HG03095 (cell line): ENCODE results near the gene CTBP1.

Experiments used
- ATAC-seq: cut with Tn5 transposase; IDR thresholded peaks from one replicate; pipeline ENCODE4 v1.9.1; 2021; ENCODE audit warnings: moderate library complexity; ENCODE audit not compliant: unreplicated experiment

Gene CTBP1

GRCh38 chr4:1225272-1226143 lies 23.4 kb downstream of the CTBP1 start:
- ATAC-seq, result no peak

GRCh38 chr4:1223841-1224809 lies 24.8 kb downstream of the CTBP1 start:
- ATAC-seq, result no peak

DNA sequence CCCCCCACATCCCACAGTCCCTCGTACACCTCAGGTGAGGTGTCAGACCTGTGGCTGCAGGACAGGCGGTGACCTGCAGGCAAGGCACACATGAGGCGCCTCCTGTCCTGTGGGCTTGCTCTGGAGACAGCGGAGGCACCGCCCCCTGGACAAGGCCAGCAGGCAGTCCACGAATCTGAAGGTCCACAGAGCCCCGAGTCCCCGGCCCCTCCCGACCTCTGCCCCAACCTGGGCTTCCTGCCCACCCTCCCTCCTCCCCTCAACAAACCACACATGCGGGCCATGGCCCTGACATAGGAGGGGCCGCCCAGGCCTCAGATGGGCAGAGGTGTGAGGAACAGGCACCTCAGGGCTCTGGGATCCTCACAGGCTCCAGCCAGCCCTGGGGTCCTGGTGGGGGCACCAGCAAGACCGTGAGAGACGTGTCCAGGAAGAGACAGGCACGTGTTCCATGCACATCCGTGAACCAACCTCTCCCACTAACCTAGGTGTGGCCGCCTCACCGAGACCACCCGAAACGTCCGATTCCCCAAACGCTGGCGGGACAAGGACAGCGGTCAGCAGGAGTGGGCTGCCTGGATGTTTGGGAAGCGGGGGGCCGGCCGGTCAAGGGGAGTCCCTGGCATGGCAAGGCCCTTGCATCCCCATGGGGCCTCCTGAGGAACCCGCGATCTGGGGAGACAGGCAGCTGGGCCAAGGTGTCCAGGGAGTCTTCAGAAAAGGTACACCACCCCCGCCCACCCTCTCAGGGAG lies 25.8 kb downstream of the CTBP1 start:
- ATAC-seq, result no peak

DNA sequence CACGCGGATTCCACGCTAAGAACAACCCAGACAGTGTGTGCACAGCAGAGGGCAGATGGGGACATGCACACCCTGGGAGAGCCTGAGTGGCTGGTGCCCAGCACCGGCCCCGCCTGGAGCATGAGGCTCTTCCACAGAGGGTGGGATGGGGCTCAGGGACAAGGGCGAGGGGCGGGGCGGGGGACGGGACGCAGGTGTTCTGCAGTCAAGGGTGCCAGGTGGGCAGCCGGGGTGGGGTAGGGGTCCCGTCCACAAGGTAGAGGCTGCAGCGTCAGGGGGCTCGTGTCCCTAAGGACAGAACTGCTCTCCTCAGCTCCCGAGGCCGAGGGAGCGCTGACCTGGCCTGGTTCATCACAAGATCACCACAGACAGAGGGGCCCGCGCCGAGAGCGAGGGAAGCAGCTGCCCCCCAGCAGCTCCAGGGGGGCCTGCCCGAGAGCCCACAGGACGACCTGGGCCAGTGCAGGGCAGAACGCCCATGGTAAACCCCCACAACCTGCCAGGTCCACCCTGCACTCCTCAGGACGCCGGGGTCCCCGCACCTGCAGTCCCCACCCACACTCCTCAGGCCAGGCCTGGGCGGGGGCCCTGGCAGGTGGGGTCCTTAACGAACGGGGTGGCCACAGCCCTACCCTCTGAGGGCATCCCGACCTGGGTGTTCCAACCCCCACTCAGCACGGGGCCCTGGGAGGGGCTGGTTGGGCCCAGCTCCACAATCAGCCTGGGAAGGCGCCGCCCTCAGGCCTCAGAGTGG lies 26.7 kb downstream of the CTBP1 start:
- ATAC-seq, result no peak

DNA sequence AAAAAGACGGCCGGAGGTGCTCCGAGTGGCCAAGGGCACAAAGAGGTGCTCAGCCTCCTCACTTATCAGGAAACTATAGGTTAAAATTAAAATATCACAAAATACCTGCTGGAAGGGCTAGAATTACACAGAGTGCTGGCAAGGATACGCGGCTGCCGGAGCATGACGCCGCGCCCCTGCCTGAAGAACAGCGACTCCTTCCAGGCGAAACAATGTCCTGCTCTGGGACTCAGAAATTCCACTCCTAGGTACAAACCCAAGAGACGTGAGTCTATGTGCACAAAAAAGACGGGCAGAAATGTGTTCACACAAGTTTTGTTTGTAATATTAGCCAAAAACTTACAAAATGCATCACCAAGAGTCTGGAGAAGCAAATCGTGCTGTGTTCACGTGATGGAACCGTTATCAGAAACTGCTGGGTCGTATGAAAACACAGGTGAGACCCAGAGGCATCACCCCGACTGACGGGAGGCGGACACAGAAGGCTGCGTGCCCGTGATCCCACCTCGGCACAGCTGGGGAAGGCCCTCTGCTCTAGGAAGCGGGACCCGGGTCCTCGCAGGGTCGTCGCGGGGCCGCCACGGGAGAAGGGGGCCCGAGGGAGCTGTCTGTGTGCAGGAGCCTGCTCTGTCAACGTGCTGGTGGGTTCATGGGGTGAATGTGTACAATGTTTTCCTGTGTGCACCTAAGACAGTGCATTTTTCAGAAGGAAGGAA lies 27.6 kb downstream of the CTBP1 start:
- ATAC-seq, result no peak

- ATAC-seq, result no peak
These were observed 28.4 kb downstream of the CTBP1 start for GRCh38 chr4:1220566-1220965.

GRCh38 chr4:1219566-1219950 lies 29.4 kb downstream of the CTBP1 start:
- ATAC-seq, result no peak

GRCh38 chr4:1218634-1219565 lies 30.0 kb downstream of the CTBP1 start:
- ATAC-seq, result peak; percentile 55

DNA sequence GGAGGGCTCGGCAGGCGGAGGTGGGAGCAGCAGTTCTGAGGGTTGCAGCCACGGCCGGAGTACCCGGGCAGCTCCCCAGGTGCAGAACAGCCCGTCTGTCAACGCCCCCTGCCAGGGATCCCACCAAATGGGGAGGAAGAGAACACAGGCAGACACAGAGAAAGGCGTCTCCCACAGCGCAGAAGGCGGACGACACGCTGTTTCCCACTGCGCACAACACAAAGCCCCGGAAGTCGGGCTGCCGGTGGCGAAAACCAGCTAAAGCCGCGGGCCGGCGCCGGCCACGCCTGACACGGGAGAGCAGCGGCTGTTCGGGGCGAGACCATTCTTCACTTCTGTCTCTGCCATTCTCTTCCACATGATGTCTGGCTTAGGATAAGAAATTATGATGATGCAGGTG lies 31.6 kb downstream of the CTBP1 start:
- no peak for ATAC-seq

DNA sequence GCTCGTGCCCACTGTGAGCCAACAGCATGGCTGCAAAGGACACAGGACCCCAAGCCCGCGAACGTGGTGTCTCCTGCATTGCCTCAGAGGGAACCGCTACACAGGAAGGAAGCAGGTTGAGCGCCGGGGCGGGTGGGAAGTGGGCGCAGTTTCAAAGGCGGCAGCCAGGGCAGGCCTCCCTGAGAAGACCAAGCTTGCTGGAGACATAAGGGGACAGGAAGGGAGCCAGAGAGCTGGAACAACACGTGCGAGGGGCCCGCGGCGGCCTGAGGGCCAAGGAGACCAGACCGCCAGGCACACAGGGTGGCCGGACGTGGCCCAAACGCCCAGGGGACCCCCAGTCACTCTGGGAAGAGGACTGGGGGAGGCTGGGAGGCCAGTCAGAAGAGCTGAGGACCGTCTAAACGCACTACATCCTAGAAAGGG lies 32.0 kb downstream of the CTBP1 start:
- ATAC-seq, result no peak

DNA sequence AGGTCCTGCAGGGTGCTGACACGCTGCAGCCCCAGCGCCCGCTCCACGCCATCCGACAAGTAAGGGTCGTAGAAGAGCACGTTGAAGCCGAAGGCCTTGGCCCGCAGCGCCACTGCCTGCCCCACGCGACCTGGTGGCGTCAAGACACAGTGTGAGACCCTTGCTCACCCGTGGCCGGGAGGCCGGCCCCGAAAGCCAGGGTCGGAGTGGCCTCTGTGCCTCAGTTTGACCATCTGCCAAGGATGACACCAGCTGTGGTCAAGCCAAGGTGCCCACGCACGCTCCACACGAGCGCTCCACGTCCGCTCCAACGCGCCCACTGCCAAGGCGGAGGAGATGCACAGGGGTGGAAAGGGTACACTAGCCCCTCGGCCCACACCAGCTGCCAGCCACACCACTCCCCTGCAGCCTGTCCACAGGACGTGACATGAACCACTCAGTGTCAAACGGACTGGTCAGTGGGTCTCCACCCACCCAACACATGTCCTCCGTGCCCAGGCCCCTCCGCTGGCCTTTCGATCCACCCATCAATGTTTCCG lies 32.8 kb downstream of the CTBP1 start:
- ATAC-seq, result no peak

DNA sequence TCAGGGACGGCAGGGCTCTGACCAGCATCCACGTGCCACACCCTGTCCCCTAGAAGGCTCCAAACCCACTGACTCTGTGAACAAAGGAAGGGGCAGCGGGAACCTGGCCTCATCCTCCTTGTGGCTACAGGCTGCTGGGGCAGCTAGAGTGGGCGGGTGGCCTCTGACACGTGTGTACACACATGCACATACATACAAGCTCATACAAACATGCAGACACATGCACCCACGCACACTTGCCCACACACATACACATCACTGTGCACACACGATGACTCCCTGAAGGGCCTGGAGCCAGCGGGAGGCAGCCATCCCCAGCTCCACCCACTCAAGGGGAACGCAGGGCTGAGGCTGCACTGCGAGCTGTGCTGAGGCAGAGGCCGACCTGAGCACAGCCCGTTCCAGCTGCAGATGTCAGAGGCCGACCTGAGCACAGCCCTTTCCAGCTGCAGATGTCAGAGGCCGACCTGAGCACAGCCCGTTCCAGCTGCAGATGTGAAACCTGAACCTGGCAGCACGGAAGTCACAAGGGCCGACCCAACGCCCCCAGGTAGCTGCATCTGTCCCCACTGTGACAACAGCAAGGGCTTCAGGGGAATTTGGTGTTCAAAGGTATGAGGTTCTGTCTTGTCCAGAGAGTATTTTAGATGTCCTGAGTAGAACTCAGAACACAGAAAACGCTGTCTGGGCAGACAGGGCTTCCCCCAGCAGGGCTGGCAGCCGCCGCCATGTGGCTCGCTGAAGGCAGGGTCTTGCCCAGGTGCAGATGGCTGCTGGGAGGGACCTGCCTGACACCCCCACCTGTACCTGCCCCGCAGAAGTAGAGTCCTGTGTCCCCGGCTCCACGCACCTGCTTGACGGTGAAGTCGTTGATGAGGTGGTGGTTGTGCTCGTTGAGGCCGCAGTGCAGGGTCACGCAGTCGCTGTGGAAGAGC lies 33.5 kb downstream of the CTBP1 start:
- ATAC-seq, result peak; percentile 63

GRCh38 chr4:1214101-1215095 lies 34.5 kb downstream of the CTBP1 start:
- no peak for ATAC-seq

DNA sequence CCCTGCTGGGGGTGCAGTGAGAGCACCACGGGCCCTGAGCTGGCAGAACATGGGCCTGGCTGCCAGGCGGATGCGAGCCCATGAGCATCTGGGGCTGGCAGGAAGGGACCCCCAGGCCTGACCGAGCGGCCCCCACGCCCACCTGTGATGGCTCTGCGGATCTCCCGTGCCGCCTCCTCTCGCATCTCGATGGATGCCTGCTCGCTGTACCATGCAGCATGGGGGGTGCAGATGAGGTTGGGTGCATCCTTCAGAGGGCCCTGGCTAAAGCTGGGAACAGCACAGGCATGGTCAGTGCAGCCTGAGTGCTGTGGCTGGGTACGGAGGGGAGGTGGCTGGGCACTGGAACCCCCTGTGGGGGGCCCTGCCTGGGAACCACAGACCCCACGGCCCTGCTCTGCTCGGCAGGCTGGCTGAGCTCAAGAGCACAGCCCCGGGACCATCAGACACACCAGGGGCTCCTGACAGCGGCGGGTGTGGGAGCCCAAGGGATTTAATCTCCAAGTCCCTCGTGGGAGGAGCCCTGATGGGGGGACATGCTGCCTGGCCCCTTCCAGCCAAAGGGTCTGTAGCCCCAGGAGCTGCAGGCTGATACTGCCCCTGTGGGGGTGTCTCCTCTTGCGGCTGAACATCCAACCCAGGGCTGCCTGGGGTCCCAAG lies 35.5 kb downstream of the CTBP1 start:
- no peak for ATAC-seq

DNA sequence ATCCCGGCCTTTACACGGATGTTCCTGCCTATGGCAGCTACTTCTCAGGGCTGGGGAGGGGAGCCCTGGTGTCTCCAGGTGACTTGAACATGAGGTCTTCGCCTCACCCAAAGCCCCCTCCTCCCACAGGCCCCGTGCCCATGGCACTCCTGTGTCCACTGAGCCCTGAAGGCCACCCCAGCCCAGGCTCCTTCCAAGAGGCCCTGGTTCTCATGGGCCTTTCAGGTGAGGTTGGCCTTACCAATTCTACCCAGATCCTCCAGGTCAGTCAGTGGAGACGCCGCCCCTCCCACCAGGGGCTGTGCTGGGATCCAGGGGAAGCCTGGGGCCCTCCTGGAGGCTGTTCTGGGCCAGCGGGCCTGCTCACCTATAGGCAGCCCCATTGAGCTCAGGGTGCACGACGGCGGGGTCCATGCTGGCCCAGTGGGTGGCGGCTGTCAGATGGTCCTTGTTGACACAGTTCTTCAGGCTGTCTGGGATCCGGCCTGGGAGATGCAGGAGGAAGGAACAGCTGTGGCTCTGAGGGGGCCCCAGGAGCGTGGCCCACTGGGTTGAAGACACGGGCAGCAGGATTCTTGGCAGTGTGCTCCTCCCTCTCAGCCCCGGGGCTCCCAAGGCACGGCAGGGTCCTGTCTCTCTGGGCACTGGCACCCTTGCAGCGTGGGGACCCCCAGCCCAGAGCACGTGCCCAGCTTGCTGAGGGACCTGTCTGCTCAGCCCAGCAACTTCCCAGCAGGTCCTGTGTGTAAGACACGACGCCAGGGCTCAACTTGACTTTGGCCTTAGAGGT lies 36.2 kb downstream of the CTBP1 start:
- no peak for ATAC-seq
